ENCODE data around the gene PSMA4. TPM values are rescaled to one million over a fixed set of nuclear protein-coding genes. Genes with fewer than 3 reads are reported as not detected.
"Not testable (repeated sequence)": the region's sequence is repeated elsewhere in the genome, so short reads cannot be mapped to it uniquely, and the experiment has no call there.

The PSMA4 gene
- total RNA-seq, 2 donors from 2014 or later = 33.6 to 51.6 TPM

DNA sequence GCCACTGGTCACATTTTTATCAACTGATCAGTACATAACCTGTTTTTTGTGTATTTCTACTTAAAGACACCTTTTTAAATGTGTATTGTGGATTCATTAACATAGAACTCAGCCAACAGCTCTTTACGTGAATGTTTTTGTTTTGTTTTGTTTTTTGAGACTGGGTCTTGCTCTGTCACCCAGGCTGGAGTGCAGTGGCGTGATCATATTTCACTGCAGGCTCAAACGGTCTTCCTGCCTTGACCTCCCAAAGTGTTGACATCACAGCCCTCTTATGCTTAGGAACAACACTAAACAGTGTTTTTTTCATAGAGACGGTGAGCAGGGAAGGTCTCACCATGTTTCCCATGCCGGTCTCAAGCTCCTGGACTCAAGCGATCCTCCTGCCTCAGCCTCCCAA is 9.9 kb downstream of the PSMA4 start:
- DNase-seq (no peak), ATAC-seq (no peak)
- H3K36me3 ChIP-seq (replicated peaks in 1 of 2; ENCODE audit: insufficient read depth in 1 of 2, low read depth in 2 of 2) = peaks cover 7 to 21% of the 10 kb centered on the region in 2 donors
- peaks cover 18% of the 10 kb centered on the region for H3K4me1 ChIP-seq
- TF ChIP-seq POLR2A (IDR thresholded peaks at IDR 0.05) = no peak
- TF ChIP-seq, protein P1, sequence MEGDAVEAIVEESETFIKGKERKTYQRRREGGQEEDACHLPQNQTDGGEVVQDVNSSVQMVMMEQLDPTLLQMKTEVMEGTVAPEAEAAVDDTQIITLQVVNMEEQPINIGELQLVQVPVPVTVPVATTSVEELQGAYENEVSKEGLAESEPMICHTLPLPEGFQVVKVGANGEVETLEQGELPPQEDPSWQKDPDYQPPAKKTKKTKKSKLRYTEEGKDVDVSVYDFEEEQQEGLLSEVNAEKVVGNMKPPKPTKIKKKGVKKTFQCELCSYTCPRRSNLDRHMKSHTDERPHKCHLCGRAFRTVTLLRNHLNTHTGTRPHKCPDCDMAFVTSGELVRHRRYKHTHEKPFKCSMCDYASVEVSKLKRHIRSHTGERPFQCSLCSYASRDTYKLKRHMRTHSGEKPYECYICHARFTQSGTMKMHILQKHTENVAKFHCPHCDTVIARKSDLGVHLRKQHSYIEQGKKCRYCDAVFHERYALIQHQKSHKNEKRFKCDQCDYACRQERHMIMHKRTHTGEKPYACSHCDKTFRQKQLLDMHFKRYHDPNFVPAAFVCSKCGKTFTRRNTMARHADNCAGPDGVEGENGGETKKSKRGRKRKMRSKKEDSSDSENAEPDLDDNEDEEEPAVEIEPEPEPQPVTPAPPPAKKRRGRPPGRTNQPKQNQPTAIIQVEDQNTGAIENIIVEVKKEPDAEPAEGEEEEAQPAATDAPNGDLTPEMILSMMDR (IDR thresholded peaks at IDR 0.05) = no peak
- H3K4me3 ChIP-seq = no peak overlapping the region
- H3K27me3 ChIP-seq = no peaks in the 10 kb centered on the region
- intact Hi-C loops (cut with DNase I) = no loop called here
- WGBS, 2 donors = 82 to 89% methylated on average over 6 of the region's 6 CpGs
- H3K27ac ChIP-seq = no peak overlapping the region
- no peaks in the 10 kb centered on the region for H3K9me3 ChIP-seq

DNA sequence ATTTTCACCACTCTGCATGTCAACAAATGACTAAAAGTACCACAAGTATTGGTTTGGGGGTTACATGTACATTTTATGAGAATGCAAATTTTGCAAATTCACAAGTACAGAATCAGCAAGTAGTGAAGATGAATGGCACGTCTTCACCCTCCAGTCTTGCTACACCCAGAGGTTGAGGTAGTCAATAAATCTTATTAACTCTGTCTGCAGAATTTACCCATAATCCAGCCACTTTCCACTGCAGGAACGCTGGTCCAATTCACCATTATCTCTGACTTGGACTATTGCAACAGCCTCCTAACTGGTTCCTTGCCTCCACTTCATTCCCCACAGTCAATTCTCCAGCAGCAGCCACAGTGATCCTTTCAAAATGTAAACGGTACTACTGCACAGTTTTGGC is 10.6 kb downstream of the PSMA4 start:
- Histone ChIP-seq H3K27me3 (no peaks in the 10 kb centered on the region), H3K27ac (no peak overlapping the region), H3K36me3 (replicated peaks in 1 of 2; ENCODE audit: insufficient read depth in 1 of 2, low read depth in 2 of 2) (peaks cover 7 to 21% of the 10 kb centered on the region in 2 donors), H3K4me3 (no peak overlapping the region), H3K9me3 (no peaks in the 10 kb centered on the region), H3K4me1 (peaks cover 13% of the 10 kb centered on the region)
- no peak for ATAC-seq
- 73 to 79% methylated on average over 3 of the region's 3 CpGs for WGBS, 2 donors
- TF ChIP-seq, protein P1 (IDR thresholded peaks at IDR 0.05) = no peak
- no peak for TF ChIP-seq POLR2A (IDR thresholded peaks at IDR 0.05)
- DNase-seq = no peak
- intact Hi-C loops (cut with DNase I) = no loop called here

DNA sequence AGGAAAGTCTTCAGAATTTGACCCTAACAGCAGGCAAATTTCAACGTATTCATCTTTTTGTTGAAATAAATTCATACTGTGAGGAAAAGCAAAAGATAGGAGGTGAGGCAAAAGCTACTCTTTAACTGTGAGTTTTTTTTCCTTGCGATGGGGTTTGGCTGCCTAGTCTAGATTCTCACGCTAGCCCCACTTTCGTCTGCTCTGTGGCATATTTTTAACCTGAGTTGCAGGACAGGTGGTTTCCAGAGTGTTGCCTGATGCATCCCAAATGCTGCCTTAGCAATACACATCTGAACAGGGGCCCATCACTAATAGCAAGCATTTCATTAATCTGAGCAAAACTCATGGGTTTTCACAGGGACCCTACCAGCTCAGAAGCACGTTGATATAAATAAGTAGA is 11.7 kb downstream of the PSMA4 start:
- no peaks in the 10 kb centered on the region for H3K9me3 ChIP-seq
- no peak for TF ChIP-seq POLR2A (IDR thresholded peaks at IDR 0.05)
- TF ChIP-seq, protein P1 (IDR thresholded peaks at IDR 0.05) = no peak
- ATAC-seq (no peak), DNase-seq (no peak)
- H3K27ac ChIP-seq = no peak overlapping the region
- no peak overlapping the region for H3K4me3 ChIP-seq
- peaks cover 2% of the 10 kb centered on the region for H3K4me1 ChIP-seq
- WGBS, 2 donors = 74 to 75% methylated on average over 5 of the region's 5 CpGs
- no peaks in the 10 kb centered on the region for H3K27me3 ChIP-seq
- intact Hi-C loops (cut with DNase I) = no loop called here
- peaks cover 7 to 21% of the 10 kb centered on the region in 2 donors for H3K36me3 ChIP-seq (replicated peaks in 1 of 2; ENCODE audit: insufficient read depth in 1 of 2, low read depth in 2 of 2)

DNA sequence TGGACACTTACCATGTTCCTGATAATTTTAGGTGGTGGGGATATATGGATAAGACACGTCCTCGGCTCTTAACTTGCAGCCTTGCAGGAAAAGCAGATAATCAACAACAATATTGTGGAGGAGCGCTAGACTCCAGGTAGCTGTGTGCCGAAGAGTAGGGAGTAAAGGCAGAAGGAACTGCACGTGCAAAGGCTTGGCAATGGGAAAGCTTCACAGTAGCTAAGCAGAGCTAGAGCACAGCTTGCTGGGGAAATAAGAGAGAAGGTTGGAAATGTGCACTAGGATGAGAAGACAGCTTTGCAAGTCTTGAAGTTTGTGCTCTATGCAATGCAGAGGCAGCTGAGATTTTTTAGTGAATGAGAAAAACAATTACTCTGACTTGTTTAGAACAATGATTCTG is 12.4 kb downstream of the PSMA4 start:
- no peak overlapping the region for H3K4me3 ChIP-seq
- ATAC-seq (no peak), DNase-seq (no peak)
- TF ChIP-seq, protein P1 (IDR thresholded peaks at IDR 0.05) = no peak
- no peak for TF ChIP-seq POLR2A (IDR thresholded peaks at IDR 0.05)
- no peaks in the 10 kb centered on the region for H3K27me3 ChIP-seq
- H3K9me3 ChIP-seq = no peaks in the 10 kb centered on the region
- no peaks in the 10 kb centered on the region for H3K4me1 ChIP-seq
- H3K36me3 ChIP-seq (replicated peaks in 1 of 2; ENCODE audit: insufficient read depth in 1 of 2, low read depth in 2 of 2) = peaks cover 0 to 15% of the 10 kb centered on the region in 2 donors
- no peak overlapping the region for H3K27ac ChIP-seq
- intact Hi-C loops (cut with DNase I) = no loop called here
- 41 to 46% methylated on average over 5 of the region's 5 CpGs for WGBS, 2 donors

DNA sequence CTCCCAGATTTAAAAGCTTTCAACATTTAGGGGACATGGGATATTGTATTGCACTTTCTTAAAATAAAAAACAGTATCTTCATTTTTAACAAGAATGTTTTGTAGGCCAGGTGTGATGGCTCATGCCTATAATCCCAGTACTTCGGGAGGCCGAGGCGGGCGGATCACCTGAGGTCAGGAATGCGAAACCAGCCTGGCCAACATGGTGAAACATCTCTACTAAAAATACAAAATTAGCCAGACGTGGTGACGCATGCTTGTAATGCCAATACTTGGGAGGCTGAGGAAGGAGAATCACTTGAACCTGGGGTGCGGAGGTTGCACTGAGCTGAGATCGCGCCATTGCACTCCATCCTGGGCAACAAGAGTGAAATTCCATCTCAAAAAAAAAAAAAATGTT is 20.0 kb downstream of the PSMA4 start:
- H3K27ac ChIP-seq; ATAC-seq; intact Hi-C loops (cut with DNase I); H3K4me3 ChIP-seq; H3K36me3 ChIP-seq (replicated peaks in 1 of 2; ENCODE audit: insufficient read depth in 1 of 2, low read depth in 2 of 2); H3K4me1 ChIP-seq; H3K9me3 ChIP-seq; H3K27me3 ChIP-seq; DNase-seq: not testable (repeated sequence)
- WGBS, 2 donors = 93% methylated on average over 10 of the region's 10 CpGs

All from body of pancreas (tissue), 4 donors.